Hematopoietic multipotent progenitor cell (in vitro differentiated cells): Measurements from ENCODE around the gene OVCH1. TPM values are rescaled to one million over a fixed set of nuclear protein-coding genes. Genes with fewer than 3 reads are reported as not detected.

Source experiments
- DNase-seq, 3 donors: peaks; one replicate each; pipeline ENCODE4 v3.0.0-alpha.2; 2011 to 2015; ENCODE audit warnings: low read depth in 2 of 3, low spot score in 2 of 3
- total RNA-seq: library from RNA; depleted of rRNA; stranded (reverse); fragments of >200 nt; gene quantifications from one replicate; pipeline ENCODE4 v1.2.3, GENCODE V29; 2012

Gene OVCH1, protein sequence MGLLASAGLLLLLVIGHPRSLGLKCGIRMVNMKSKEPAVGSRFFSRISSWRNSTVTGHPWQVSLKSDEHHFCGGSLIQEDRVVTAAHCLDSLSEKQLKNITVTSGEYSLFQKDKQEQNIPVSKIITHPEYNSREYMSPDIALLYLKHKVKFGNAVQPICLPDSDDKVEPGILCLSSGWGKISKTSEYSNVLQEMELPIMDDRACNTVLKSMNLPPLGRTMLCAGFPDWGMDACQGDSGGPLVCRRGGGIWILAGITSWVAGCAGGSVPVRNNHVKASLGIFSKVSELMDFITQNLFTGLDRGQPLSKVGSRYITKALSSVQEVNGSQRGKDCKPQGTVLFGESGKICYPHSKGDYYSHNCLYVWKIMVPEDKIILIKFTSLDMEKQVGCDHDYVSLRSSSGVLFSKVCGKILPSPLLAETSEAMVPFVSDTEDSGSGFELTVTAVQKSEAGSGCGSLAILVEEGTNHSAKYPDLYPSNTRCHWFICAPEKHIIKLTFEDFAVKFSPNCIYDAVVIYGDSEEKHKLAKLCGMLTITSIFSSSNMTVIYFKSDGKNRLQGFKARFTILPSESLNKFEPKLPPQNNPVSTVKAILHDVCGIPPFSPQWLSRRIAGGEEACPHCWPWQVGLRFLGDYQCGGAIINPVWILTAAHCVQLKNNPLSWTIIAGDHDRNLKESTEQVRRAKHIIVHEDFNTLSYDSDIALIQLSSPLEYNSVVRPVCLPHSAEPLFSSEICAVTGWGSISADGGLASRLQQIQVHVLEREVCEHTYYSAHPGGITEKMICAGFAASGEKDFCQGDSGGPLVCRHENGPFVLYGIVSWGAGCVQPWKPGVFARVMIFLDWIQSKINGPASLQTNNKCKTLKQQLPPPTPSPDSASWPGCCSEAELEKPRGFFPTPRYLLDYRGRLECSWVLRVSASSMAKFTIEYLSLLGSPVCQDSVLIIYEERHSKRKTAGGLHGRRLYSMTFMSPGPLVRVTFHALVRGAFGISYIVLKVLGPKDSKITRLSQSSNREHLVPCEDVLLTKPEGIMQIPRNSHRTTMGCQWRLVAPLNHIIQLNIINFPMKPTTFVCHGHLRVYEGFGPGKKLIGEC
- total RNA-seq, result not detected

DNA sequence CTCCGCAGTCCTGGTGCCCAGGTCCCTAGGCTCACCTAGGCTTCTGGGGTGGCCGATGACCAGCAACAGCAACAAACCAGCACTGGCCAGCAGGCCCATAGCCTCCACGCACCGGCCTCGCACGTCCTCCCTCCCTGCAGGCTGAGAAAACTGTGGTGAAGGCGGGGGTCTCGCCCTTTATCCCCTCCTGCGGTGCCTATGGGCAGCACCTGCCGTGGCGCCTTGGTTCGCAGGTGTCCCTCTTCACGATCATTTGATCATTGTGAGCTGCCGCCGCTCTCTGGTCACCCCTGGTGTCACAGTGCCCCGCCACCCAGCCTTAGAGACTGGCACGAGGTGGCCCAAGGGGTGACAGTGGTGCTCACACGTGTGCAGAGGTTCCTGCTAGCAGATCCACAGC is at the start of gene OVCH1:
TSS of gene OVCH1 (minus strand) at position 99 of the 400 bp plus-strand sequence. CDS start at position 99, 0 bp downstream.
- no peak for DNase-seq

DNA sequence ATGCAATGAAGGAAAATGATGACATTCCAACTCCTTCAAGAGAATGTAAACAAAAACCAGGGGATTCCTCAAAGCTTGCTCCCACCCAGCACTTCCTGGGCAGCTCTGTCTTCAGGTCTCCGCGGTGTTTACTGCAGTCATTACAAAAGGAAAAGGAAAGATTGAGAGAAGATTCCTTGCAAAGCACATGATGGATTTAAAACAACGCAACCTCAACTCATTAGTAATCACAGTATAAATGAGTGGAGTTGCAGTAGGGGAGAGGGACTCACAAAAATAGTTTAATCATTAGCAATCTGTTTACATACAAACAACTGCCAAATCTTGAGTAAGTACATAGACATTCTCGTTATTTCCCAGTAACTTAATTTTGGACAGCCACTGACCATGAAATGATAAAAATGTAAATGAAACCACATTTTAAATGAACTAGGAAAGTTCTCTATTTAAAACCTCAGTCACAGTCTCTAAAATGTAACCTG is 49.7 kb upstream of the OVCH1 start:
- DNase-seq, result no peak

- DNase-seq, result no peak
These were observed 48.5 kb upstream of the OVCH1 start for GRCh38 chr12:29546000-29546399.

DNA sequence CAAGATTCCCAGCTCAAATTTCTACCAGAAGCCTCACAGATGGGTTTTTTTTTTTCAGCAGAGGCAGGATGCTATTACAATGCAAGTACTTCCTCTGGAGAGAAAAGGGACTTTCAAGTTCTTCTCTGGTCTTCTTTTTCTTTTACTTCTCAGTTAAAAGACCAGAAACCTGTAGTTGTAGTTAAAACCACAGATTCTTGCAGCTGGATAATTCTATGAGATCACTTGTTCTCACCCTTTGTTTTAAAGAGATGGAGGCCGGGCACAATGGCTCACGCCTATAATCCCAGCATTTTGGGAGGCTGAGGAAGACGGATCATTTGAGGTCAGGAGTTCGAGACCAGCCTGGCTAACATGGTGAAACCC is 47.6 kb upstream of the OVCH1 start:
- DNase-seq, result no peak

- DNase-seq, result no peak
These were observed 47.1 kb upstream of the OVCH1 start for GRCh38 chr12:29544428-29545101.

DNA sequence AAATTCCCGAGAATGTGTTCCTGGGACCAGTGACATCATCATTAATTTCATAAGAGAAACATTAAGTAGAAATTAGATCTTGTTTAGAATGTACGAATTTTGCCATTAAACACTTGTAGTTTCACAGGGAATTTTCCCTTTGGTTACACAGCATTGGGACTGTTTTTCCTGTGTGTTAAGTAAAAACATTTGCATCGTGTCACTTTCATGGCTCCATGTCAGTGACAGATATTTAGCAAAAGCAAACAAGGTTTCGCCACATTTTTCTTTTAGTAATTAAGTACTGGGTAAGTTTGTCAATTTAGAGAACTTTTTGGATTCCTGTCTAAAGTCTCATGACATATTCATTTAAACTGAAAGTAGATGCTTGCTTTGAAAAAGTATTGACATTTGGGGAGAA is 45.5 kb upstream of the OVCH1 start:
- DNase-seq, result no peak

- no peak for DNase-seq
These were observed 39.8 kb upstream of the OVCH1 start for GRCh38 chr12:29537298-29537697.

DNA sequence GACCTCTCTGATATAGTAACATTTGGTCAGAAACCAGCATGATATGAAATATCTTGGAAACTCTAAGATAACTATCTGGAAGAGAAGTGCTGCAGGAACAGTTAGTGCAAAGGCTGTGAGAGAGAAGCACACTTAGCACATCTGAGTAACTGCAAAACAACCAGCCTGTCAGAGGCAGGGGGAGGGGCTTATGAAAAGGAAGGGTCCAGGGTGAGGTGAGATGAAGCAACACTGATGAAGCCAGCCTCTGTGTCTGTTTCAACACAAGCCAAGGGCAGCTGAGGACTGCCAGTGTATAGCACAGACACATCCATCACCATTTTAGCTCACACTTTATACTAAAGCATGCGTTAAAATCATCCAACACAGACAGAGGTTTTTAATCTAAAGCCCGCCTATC is 37.4 kb upstream of the OVCH1 start:
- no peak for DNase-seq

DNA sequence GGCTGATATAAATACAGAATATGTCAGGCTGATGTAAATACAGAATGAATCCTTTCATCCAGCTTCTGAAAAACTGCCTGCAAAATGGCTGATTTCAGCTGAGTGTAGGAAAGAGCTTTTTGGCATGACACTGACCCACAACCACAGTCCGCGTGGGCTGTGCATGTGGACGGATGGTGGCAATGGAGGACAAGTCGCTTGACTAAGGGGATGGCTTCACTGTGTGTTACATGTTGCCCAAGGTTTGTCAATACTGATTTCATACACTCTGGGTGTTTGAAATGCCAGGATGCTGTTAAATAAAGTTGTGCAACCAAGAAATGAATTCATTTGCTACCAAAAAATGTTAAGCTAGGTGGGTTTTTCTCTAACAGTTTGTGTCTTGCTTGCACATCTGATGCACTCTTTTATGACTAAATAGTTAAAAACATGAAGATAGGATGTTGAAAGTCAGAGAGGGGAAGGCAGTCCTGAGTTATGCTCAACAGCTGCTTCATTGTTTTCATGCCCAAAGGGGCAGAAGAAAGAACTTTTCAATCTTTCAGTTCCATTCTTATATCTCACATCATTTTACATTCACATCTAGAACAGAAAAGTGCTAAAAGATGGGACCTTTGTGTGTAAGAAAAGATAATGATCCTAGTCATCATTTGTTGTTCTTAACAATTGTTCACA is 36.5 kb upstream of the OVCH1 start:
- DNase-seq, result no peak

GRCh38 chr12:29531471-29531870 is 34.0 kb upstream of the OVCH1 start:
- no peak for DNase-seq

GRCh38 chr12:29530436-29530835 is 33.0 kb upstream of the OVCH1 start:
- DNase-seq, result no peak

DNA sequence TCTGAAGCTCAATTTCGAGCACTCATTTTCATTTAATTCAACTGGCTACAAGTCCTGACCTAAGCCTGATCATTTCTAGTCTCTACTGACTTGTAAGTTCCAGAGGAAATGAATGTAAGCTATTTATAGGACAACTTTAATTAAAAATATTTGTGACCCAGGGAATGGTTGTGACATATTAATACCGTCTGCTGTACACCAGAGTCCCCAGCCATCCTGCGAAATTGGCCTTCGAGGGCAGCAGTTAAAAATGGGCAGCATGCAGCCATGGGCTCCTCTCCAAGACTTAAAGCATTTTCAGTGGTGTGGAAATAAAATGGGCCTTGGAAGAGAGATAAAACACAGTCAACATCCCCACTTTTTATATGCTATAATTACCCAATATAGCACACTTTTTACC is 30.7 kb upstream of the OVCH1 start:
- DNase-seq, result no peak

- no peak for DNase-seq
These were observed 24.5 kb upstream of the OVCH1 start for GRCh38 chr12:29521951-29522350.

DNA sequence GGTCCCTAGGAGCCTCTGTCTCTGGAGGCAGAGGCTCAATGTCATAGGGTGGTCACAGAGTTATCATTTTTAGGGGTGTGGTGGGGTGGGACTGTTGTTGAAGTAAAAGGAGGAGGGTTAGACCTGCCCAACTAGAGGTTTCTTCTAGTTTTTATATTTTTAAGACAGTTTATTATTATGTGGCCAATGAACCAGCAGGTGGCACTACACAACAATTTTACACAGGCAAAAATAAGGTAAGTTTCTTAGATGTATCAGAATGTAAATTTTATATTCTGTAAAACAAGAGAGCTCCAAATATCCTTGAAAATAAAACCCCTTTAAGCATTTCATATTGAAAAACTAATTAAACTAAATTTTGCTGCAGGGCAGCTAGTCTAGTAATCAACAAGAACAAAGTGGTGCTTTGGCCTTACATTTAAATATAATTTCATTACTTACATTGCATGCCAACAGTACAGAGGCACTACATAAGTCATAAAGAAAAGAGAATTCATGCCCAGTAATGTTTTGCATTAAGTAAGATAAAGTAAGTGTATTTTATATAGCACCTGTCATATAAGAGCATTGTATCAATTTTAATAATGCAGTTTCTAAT is 22.2 kb upstream of the OVCH1 start:
- peak in 2 of 3 donors; percentile 31 to 73 for DNase-seq

- no peak for DNase-seq
These were observed 20.9 kb upstream of the OVCH1 start for GRCh38 chr12:29518407-29518806.

DNA sequence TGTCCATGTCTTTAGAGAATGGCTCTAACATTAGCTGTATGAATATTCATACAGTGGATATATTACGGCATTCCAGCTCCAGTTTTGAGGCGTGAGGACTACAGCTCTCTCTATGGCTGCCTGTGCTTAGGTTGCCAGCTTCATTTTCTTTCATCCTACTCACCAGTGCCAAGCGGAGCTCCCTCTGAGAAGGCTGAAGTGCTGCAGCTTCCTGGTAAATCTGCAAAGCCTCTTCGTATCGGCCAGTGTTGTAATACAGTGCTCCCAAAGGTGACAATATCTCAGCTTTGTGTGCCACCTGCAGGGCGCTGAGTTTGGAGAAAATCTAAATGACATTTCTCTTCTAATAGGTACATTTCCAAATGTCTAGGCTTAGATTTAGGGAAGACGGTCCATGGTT is 19.8 kb upstream of the OVCH1 start:
- no peak for DNase-seq

DNA sequence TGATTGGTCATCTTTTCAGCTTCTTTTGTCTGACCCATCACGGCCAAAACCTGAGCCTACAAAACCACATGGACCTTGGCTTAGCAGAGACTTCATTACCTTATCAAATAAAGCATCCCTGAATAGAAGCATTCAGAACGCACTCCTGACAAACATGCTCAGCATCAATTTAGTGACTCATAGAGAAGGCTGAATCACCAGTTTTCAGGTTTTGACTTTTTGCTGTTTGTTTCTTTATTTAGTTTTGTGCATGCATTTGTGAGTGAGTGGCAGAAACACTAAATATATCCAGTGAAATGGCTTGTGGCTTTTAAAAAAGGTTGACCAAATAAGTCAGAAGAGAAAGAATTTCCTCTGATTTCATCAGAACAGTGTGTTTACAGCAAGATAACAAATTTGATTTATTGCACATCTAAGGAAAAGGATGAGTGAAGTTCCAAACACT is 19.0 kb upstream of the OVCH1 start:
- no peak for DNase-seq

DNA sequence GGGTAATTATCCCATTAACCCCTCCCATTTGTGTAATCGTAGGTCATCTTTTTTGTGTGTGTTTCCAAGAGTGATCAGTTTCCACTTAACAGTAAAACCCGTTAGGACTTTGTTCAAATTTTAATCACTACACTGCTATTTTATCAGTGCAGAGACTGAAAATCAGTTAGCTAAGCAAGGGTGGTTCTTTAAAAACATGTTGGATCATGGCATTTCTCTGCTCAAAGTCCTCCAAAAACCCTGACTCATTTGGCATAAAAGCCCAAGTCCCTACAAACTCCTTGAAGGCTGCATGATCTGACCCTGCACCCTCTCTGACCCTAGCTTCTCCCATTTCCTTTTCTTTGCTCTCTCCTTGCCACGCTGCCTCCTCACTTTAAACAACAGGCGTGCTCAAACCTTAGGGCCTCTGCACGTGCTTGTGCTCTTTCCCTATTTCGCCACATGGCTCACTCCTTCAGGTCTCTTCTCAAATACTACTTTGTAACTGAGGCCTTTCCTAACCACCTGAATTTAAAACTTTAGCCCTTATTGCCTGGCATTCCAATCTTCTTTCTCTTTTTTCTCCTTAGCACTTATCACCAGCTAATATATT is 13.2 kb upstream of the OVCH1 start:
- no peak for DNase-seq

DNA sequence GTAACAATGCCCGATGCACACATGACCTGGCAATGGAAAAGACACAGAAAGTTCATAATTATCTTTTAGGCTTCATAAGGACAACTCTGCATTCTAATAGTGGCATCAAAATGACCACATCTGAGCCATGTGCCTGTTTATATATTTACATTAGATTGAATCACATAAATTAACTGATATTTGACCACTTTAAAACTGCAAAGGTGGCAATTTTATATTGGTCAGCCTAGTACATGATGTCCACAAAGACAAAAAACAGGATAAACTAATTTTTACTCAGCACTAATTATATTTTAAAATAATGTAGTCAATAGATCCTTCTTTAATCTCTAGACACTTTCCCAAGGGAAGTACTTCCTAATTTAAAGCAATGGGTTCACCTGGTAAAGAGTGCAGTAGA is 12.0 kb upstream of the OVCH1 start:
- no peak for DNase-seq
